22Rv1 (cell line): ENCODE data around the gene RBBP8NL.

ENCODE experiments used
- H3K27ac ChIP-seq: fragments of 450-650 bp; 2 replicates; pipeline ENCODE4 v1.5.1; 2017
- CTCF ChIP-seq: fragments of 450-650 bp; IDR thresholded peaks from 2 replicates; pipeline ENCODE4 v1.5.1; 2017; ENCODE audit warnings: mild to moderate bottlenecking
- ZFX ChIP-seq: fragments of 450-650 bp; IDR thresholded peaks from 2 replicates; pipeline ENCODE4 v1.6.1; 2017; ENCODE audit warnings: antibody characterized with exemption, borderline replicate concordance

The RBBP8NL gene

GRCh38 chr20:62461834-62462233 lies 34.5 kb upstream of the RBBP8NL start:
- TF ChIP-seq ZFX (no peak), CTCF (no peak)
- H3K27ac ChIP-seq: no peak overlapping the region

GRCh38 chr20:62461157-62461556 lies 33.8 kb upstream of the RBBP8NL start:
- H3K27ac ChIP-seq: no peak overlapping the region
- TF ChIP-seq CTCF (no peak), ZFX (no peak)

- TF ChIP-seq ZFX: no peak
- TF ChIP-seq CTCF: no peak
- H3K27ac ChIP-seq: no peak overlapping the region
Measured at GRCh38 chr20:62460678-62461077, 33.3 kb upstream of the RBBP8NL start.

GRCh38 chr20:62459488-62459887 lies 32.1 kb upstream of the RBBP8NL start:
- TF ChIP-seq ZFX (no peak), CTCF (no peak)
- no peak overlapping the region for H3K27ac ChIP-seq

GRCh38 chr20:62458275-62459251 lies 31.2 kb upstream of the RBBP8NL start:
- TF ChIP-seq ZFX: no peak
- no peak for TF ChIP-seq CTCF
- H3K27ac ChIP-seq: no peak overlapping the region

- TF ChIP-seq CTCF (no peak), ZFX (no peak)
- no peak overlapping the region for H3K27ac ChIP-seq
Measured at GRCh38 chr20:62457831-62458230, 30.5 kb upstream of the RBBP8NL start.

GRCh38 chr20:62457098-62457497 lies 29.8 kb upstream of the RBBP8NL start:
- H3K27ac ChIP-seq: no peak overlapping the region
- TF ChIP-seq CTCF (no peak), ZFX (no peak)
